ENCODE results near the gene FCRL5.

GRCh38 chr1:157517016-157517415 is 35.3 kb downstream of the FCRL5 start:
- TF ChIP-seq CTCF (IDR thresholded peaks at IDR 0.05; ENCODE audit: insufficient read depth, low read length) (no peak), SPI1 (IDR thresholded peaks at IDR 0.05; ENCODE audit: borderline replicate concordance, low read depth) (no peak)

Measured in HL-60 (cell line).